OCI-LY7 (cell line): ENCODE data around the gene LRRFIP1. TPM values are rescaled to one million over a fixed set of nuclear protein-coding genes. Genes with fewer than 3 reads are reported as not detected.

Source experiments
- BruUV-seq: library from RNA; stranded (reverse); fragments of 400-500 nt; replicated peaks from 2 replicates; lab custom pipeline; 2021; lab: Mats Ljungman, UMichigan
- CTCF ChIA-PET: fragments of 300-600 bp; sonication (Branson Sonifier 250); formaldehyde crosslinking; loops from one replicate; lab custom pipeline; 2022; ENCODE audit warnings: antibody characterized with exemption; ENCODE audit not compliant: unreplicated experiment; lab: Charles Lee
- POLR2A ChIA-PET: fragments of 300-600 bp; sonication (Branson Sonifier 250); formaldehyde crosslinking; loops from one replicate; lab custom pipeline; 2022; ENCODE audit warnings: antibody characterized with exemption; lab: Charles Lee
- DNase-seq: peaks from one replicate; pipeline ENCODE4 v3.0.0-alpha.2; 2015; ENCODE audit warnings: low spot score
- H2AFZ ChIP-seq: fragments of 200-600 bp; sonication (generic), shearing (Covaris generic); 2 replicates; pipeline ENCODE4 v1.6.1; 2014; ENCODE audit warnings: mild to moderate bottlenecking, antibody characterized with exemption, low read length, moderate library complexity
- H3K27ac ChIP-seq: fragments of 200-600 bp; sonication (generic); 2 replicates; pipeline ENCODE4 v1.5.1; 2014; ENCODE audit warnings: mixed run types, low read depth, mild to moderate bottlenecking, moderate library complexity, low read length, inconsistent platforms; ENCODE audit not compliant: poor library complexity, severe bottlenecking
- H3K36me3 ChIP-seq: fragments of 200-600 bp; sonication (generic); 2 replicates; pipeline ENCODE4 v1.6.1; 2014; ENCODE audit warnings: mild to moderate bottlenecking, antibody characterized with exemption, low read length, moderate library complexity, mixed read lengths; ENCODE audit not compliant: insufficient read depth
- H3K4me1 ChIP-seq: fragments of 200-600 bp; sonication (generic); 2 replicates; pipeline ENCODE4 v1.5.1; 2014; ENCODE audit warnings: mild to moderate bottlenecking, low read length; ENCODE audit not compliant: insufficient read depth, poor library complexity, severe bottlenecking
- H3K4me2 ChIP-seq: fragments of 200-600 bp; sonication (generic); 2 replicates; pipeline ENCODE4 v1.6.1; 2014; ENCODE audit warnings: mild to moderate bottlenecking, low read length
- H3K4me3 ChIP-seq: fragments of 200-600 bp; sonication (generic); 2 replicates; pipeline ENCODE4 v1.5.1; 2014; ENCODE audit warnings: mild to moderate bottlenecking, low read depth, low read length; ENCODE audit not compliant: poor library complexity, severe bottlenecking
- H3K79me2 ChIP-seq: fragments of 200-600 bp; sonication (generic); 2 replicates; pipeline ENCODE4 v1.6.1; 2016; ENCODE audit warnings: low read depth, mild to moderate bottlenecking, low read length, moderate library complexity, mixed read lengths; ENCODE audit not compliant: insufficient read depth
- H3K9me2 ChIP-seq: fragments of 200-600 bp; sonication (generic); 2 replicates; pipeline ENCODE4 v1.6.1; 2016; ENCODE audit warnings: mild to moderate bottlenecking, low read length, mixed read lengths; ENCODE audit not compliant: insufficient read depth
- H3K9me3 ChIP-seq: fragments of 200-600 bp; sonication (generic); 2 replicates; pipeline ENCODE4 v1.6.1; 2014; ENCODE audit warnings: mild to moderate bottlenecking, mixed run types, low read length, mixed read lengths
- H4K20me1 ChIP-seq: fragments of 200-600 bp; sonication (generic); 2 replicates; pipeline ENCODE4 v1.6.1; 2014; ENCODE audit warnings: mild to moderate bottlenecking, antibody characterized with exemption, low read length, moderate library complexity, mixed read lengths; ENCODE audit not compliant: insufficient read depth
- EZH2phosphoT487 ChIP-seq: fragments of 200-600 bp; sonication (generic); IDR thresholded peaks from 2 replicates; pipeline ENCODE4 v1.6.1; 2018; ENCODE audit warnings: low read depth, borderline replicate concordance, mild to moderate bottlenecking, mixed run types, antibody characterized with exemption, low read length, moderate library complexity, mixed read lengths
- intact Hi-C: fragments of 100-400 bp; cut with micrococcal nuclease; formaldehyde crosslinking; loops from one replicate; pipeline ENCODE4 v1.10.0; 2022; ENCODE audit not compliant: unreplicated experiment
- total RNA-seq, 2 experiments: library from RNA; depleted of rRNA in 1 of 2; stranded (reverse); fragments of >200 nt in 1 of 2; shearing (Covaris generic) in 1 of 2; gene quantifications; 2 replicates each; pipeline ENCODE4 v1.2.3, GENCODE V29; 2014 to 2022
- TF ChIP-seq, protein P1 (sequence below): fragments of 200-600 bp; sonication (generic); conservative IDR thresholded peaks from 2 replicates; pipeline ENCODE4 v1.5.1; 2014; ENCODE audit warnings: mild to moderate bottlenecking, antibody characterized with exemption, low read length, moderate library complexity, mixed read lengths

The LRRFIP1 gene
- total RNA-seq, 2 experiments from 2014 or later, result 95.7 to 216 TPM

DNA sequence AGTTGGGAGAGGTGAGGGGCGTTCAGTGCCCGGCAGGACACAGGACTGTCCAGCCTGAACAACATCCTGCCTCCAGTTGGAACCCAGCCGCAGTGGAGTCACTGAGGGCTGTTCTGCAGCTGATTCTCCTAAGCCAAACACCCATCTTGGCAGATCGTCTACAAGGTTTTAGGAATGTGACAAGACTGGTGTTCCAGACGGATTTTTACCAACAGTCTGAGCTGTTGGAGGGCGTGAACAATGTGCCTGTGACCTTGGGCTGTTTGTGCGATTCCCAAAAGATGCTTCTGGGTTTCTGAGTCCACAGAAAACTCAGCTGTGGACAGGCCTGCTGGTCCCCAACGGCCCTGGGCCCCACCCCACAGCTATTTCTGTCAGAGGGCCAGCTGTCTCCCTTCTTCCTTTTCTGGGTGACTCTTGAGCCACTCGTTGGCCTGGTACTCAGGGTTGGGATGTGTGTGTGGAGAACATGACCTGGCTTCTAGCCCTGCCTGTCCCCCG, 5.7 kb downstream of the LRRFIP1 start:
- Histone ChIP-seq H3K79me2 (no peaks in the 10 kb centered on the region), H3K4me2 (no peak overlapping the region), H2AFZ (no peak overlapping the region), H3K4me1 (peaks cover 21% of the 10 kb centered on the region), H3K27ac (no peak overlapping the region), H3K9me2 (no peaks in the 10 kb centered on the region), H4K20me1 (no peaks in the 10 kb centered on the region), H3K9me3 (peaks cover 6% of the 10 kb centered on the region; the same call in 1 of the 2 replicates), H3K36me3 (no peaks in the 10 kb centered on the region), H3K4me3 (no peak overlapping the region)
- CTCF ChIA-PET, result no interaction called here
- intact Hi-C loops, result no loop called here
- no TSS peak for BruUV-seq
- DNase-seq, result no peak
- TF ChIP-seq EZH2phosphoT487, result no peak
- TF ChIP-seq, protein P1, sequence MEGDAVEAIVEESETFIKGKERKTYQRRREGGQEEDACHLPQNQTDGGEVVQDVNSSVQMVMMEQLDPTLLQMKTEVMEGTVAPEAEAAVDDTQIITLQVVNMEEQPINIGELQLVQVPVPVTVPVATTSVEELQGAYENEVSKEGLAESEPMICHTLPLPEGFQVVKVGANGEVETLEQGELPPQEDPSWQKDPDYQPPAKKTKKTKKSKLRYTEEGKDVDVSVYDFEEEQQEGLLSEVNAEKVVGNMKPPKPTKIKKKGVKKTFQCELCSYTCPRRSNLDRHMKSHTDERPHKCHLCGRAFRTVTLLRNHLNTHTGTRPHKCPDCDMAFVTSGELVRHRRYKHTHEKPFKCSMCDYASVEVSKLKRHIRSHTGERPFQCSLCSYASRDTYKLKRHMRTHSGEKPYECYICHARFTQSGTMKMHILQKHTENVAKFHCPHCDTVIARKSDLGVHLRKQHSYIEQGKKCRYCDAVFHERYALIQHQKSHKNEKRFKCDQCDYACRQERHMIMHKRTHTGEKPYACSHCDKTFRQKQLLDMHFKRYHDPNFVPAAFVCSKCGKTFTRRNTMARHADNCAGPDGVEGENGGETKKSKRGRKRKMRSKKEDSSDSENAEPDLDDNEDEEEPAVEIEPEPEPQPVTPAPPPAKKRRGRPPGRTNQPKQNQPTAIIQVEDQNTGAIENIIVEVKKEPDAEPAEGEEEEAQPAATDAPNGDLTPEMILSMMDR, result no peak
- POLR2A ChIA-PET, result no interaction called here

GRCh38 chr2:237636578-237636977, 9.2 kb downstream of the LRRFIP1 start:
- TF ChIP-seq, protein P1, result no peak
- no peak for TF ChIP-seq EZH2phosphoT487
- Histone ChIP-seq H2AFZ (no peak overlapping the region; the same call in 1 of the 2 replicates), H3K36me3 (no peaks in the 10 kb centered on the region), H3K4me2 (no peak overlapping the region), H4K20me1 (no peaks in the 10 kb centered on the region), H3K27ac (no peak overlapping the region), H3K4me3 (no peak overlapping the region), H3K9me2 (no peaks in the 10 kb centered on the region), H3K4me1 (peaks cover 6% of the 10 kb centered on the region), H3K9me3 (peaks cover 6% of the 10 kb centered on the region; the same call in 1 of the 2 replicates), H3K79me2 (no peaks in the 10 kb centered on the region)
- intact Hi-C loops, result no loop called here
- DNase-seq, result no peak
- BruUV-seq, result no TSS peak
- POLR2A ChIA-PET, result no interaction called here
- CTCF ChIA-PET, result no interaction called here

GRCh38 chr2:237637429-237638135, 10.2 kb downstream of the LRRFIP1 start:
- no peak overlapping the region for H3K4me2 ChIP-seq
- no peak overlapping the region for H3K27ac ChIP-seq
- no peaks in the 10 kb centered on the region for H3K9me2 ChIP-seq
- H3K4me3 ChIP-seq, result no peak overlapping the region
- no peaks in the 10 kb centered on the region for H3K36me3 ChIP-seq
- no peaks in the 10 kb centered on the region for H4K20me1 ChIP-seq
- H3K4me1 ChIP-seq, result no peaks in the 10 kb centered on the region
- H3K9me3 ChIP-seq, result peaks cover 10% of the 10 kb centered on the region; the same call in 1 of the 2 replicates
- TF ChIP-seq EZH2phosphoT487, result no peak
- ChIA-PET CTCF (no interaction called here), POLR2A (interaction anchor here (0.8 kb wide), 1 partner anchor 63 kb away, joined by 3 read pairs; no protein-coding TSS in a partner anchor)
- H3K79me2 ChIP-seq, result no peaks in the 10 kb centered on the region
- H2AFZ ChIP-seq, result no peak overlapping the region
- intact Hi-C loops, result no loop called here
- BruUV-seq, result no TSS peak
- DNase-seq, result no peak
